Left lung (tissue), 10 donors: Measurements from ENCODE around the gene UBL4A. TPM values are rescaled to one million over a fixed set of nuclear protein-coding genes. Genes with fewer than 3 reads are reported as not detected.

Source experiments
- ATAC-seq: fragments of 200-7000 bp; cut with Tn5 transposase; one replicate; pipeline ENCODE4 v1.9.1; 2020; ENCODE audit warnings: moderate library complexity
- DNase-seq, 4 donors: peaks; one replicate each; pipeline ENCODE4 v3.0.0-alpha.2; 2013 to 2020
- H3K27ac ChIP-seq, 2 donors: fragments of 200-600 bp; sonication (generic) in 1 of 2; one replicate each; pipeline versions ENCODE4 v1.5.0 to v1.8.0; 2020 to 2021
- H3K27me3 ChIP-seq, 2 donors: fragments of 200-600 bp; sonication (generic) in 1 of 2; one replicate each; pipeline versions ENCODE4 v1.5.0 to v1.8.0; 2020 to 2021
- H3K36me3 ChIP-seq, 2 donors: fragments of 200-600 bp; sonication (generic) in 1 of 2; one replicate each; pipeline versions ENCODE4 v1.5.0 to v1.8.0; 2020 to 2021
- H3K4me1 ChIP-seq, 2 donors: fragments of 200-600 bp; one replicate each; pipeline ENCODE4 v1.8.0; 2021
- H3K4me3 ChIP-seq, 2 donors: fragments of 200-600 bp; sonication (generic) in 1 of 2; one replicate each; pipeline versions ENCODE4 v1.5.0 to v1.8.0; 2020 to 2021; ENCODE audit warnings: mild to moderate bottlenecking in 1 of 2
- H3K9me3 ChIP-seq, 2 donors: fragments of 200-600 bp; sonication (generic) in 1 of 2; one replicate each; pipeline versions ENCODE4 v1.5.0 to v1.8.0; 2020 to 2021
- intact Hi-C, 2 donors: fragments of 100-400 bp; cut with DNase I; formaldehyde crosslinking; loops; one replicate each; pipeline versions ENCODE4 v1.11.2 to v1.14.2; 2022
- polyA plus RNA-seq, 6 donors: library from polyadenylated mRNA; unstranded; fragments of 120-200 nt; gene quantifications; one replicate each; pipeline ENCODE4 v1.2.1, GENCODE V29; 2013; ENCODE audit not compliant: insufficient read length in 6 of 6
- total RNA-seq, 2 donors: library from RNA; stranded (reverse); fragmentation: NEBNext Ultra II Directional; extraction: Animal tissue kit (Norgen Biotek cat#: 25700); gene quantifications; one replicate each; pipeline ENCODE4 v1.2.1, GENCODE V29; 2021
- TF ChIP-seq, protein P1 (sequence below), 2 donors: fragments of 200-600 bp; sonication (generic) in 1 of 2; IDR thresholded peaks; one replicate each; pipeline versions ENCODE4 v1.5.0 to v1.8.0; 2021; ENCODE audit warnings: antibody characterized with exemption in 2 of 2
- donor health status: DM: no; HTN: yes; CAD: no.
- donor health status: DM: no; HTN: no; CAD: no.

Gene UBL4A
- total and polyA plus RNA-seq, 8 donors: 24.7 to 37.9 (median 29.1) TPM

DNA sequence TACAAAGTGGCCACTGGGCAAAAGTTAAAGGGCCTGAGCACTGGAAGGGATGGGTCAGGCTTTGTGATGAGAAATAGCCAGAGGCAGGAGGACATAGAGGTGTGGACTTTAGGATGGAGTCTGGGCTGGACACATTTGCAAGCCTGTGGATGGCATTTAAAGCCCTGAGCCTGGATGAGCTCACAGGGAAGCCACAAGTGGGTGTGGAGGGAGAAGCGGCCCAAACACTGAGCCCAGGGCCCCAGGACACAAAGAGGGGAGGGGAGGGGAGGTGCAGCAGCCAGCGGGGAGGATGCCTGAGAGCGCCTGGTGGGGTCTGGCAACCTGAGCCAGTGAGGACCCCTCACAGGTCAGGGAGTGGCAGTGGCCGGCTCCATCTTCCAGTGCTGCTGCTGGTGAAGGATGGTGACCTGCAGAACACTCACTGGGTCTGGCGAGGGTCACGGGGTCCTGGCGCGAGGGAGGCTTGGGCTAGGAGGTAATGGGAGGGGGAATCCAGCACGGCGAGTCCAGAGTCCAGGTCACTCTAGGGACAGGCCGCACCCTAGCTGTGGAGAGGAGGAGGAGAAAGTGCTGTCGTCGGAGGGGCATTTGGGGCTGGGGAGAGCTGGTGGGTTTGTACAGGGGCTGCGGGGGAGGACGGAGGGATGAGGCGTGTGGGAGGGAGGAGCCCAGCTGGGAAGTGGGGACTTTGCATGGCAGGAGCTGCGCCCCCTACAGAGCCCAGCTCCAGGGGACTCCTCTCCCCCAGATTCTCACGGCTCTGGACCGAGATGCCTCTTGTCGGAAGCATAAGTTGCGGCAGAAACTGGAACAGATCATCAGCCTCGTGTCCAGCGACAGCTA, 14.4 kb downstream of the UBL4A start:
- no peaks in the 10 kb centered on the region for H3K4me1 ChIP-seq
- no peaks in the 10 kb centered on the region for H3K9me3 ChIP-seq
- H3K27ac ChIP-seq: no peak overlapping the region
- ATAC-seq (no peak), DNase-seq (no peak)
- H3K27me3 ChIP-seq: no peaks in the 10 kb centered on the region
- no peak overlapping the region for H3K4me3 ChIP-seq
- peaks cover 0 to 52% of the 10 kb centered on the region in 2 donors for H3K36me3 ChIP-seq
- TF ChIP-seq, protein P1, sequence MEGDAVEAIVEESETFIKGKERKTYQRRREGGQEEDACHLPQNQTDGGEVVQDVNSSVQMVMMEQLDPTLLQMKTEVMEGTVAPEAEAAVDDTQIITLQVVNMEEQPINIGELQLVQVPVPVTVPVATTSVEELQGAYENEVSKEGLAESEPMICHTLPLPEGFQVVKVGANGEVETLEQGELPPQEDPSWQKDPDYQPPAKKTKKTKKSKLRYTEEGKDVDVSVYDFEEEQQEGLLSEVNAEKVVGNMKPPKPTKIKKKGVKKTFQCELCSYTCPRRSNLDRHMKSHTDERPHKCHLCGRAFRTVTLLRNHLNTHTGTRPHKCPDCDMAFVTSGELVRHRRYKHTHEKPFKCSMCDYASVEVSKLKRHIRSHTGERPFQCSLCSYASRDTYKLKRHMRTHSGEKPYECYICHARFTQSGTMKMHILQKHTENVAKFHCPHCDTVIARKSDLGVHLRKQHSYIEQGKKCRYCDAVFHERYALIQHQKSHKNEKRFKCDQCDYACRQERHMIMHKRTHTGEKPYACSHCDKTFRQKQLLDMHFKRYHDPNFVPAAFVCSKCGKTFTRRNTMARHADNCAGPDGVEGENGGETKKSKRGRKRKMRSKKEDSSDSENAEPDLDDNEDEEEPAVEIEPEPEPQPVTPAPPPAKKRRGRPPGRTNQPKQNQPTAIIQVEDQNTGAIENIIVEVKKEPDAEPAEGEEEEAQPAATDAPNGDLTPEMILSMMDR (IDR thresholded peaks at IDR 0.05): no peak
- intact Hi-C loops: no loop called here

DNA sequence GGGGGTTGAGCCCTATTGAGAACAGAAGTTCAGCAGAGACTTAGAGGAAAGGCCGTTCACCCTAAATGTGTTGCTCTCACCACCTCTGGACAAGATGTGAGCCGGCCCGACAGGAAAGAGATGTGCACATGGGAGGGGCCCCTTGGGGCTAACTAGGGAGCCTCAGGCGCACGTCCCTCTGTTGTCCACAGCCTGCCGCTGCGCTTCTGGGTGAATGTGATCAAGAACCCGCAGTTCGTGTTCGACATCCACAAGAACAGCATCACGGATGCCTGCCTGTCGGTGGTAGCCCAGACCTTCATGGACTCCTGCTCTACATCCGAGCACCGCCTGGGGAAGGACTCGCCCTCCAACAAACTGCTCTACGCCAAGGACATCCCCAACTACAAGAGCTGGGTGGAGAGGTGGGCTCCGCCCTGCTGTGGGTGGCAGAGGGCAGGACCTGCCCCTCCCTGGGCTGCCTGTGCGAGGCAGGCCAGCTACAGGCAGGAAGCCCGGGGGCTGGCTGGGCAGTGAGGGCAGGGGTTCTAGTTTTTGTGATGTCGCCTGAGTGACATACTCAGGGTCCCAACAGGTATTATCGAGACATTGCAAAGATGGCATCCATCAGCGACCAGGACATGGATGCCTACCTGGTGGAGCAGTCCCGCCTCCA, 15.4 kb downstream of the UBL4A start:
- no peak for DNase-seq
- intact Hi-C loops: no loop called here
- Histone ChIP-seq H3K4me3 (no peak overlapping the region), H3K27me3 (no peaks in the 10 kb centered on the region), H3K27ac (no peak overlapping the region), H3K4me1 (no peaks in the 10 kb centered on the region), H3K36me3 (peaks cover 0 to 63% of the 10 kb centered on the region in 2 donors), H3K9me3 (no peaks in the 10 kb centered on the region)
- ATAC-seq: no peak
- TF ChIP-seq, protein P1 (IDR thresholded peaks at IDR 0.05): no peak

DNA sequence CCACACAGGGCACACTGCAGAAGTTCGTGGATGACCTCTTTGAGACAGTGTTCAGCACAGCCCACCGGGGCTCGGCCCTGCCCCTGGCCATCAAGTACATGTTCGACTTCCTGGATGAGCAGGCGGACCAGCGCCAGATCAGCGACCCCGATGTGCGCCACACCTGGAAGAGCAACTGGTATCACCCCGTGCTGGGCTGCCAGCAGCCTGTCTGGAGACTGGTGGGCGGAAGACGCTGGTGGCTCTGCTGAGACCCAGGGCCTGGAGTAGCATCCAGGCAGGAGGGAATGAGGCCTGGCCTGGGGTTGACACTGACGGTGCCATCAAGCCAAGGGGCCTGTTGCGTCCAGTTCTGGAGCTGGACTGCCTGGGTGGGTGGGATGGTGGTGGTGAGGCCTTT, 16.0 kb downstream of the UBL4A start:
- TF ChIP-seq, protein P1 (IDR thresholded peaks at IDR 0.05): no peak
- intact Hi-C loops: no loop called here
- H3K36me3 ChIP-seq: peaks cover 0 to 69% of the 10 kb centered on the region in 2 donors

DNA sequence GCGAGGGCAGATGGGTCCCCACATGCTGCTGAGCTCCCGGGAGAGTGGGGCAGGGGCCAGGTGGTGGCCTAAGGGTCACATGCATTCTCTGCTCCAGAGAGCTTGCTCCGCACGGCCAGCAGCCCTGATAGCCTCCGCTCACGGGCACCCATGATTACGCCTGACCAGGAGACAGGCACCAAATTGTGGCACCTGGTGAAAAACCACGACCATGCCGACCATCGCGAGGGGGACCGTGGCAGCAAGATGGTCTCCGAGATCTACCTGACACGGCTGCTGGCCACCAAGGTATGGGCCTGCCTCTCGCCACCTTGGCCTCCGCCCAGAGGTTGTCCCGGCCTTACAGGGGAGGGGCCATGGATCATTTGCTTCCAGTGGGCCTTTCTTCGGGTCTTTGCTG, 16.5 kb downstream of the UBL4A start:
- peaks cover 0 to 74% of the 10 kb centered on the region in 2 donors for H3K36me3 ChIP-seq
- intact Hi-C loops: no loop called here
- ATAC-seq: no peak

More for the DNA sequence above, 16.0 kb downstream of the UBL4A start:
- no peak overlapping the region for H3K27ac ChIP-seq
- DNase-seq (peak in 1 of 4 donors; percentile 10), ATAC-seq (no peak)
- H3K27me3 ChIP-seq: no peaks in the 10 kb centered on the region
- no peaks in the 10 kb centered on the region for H3K4me1 ChIP-seq
- H3K4me3 ChIP-seq: no peak overlapping the region
- no peaks in the 10 kb centered on the region for H3K9me3 ChIP-seq

DNA sequence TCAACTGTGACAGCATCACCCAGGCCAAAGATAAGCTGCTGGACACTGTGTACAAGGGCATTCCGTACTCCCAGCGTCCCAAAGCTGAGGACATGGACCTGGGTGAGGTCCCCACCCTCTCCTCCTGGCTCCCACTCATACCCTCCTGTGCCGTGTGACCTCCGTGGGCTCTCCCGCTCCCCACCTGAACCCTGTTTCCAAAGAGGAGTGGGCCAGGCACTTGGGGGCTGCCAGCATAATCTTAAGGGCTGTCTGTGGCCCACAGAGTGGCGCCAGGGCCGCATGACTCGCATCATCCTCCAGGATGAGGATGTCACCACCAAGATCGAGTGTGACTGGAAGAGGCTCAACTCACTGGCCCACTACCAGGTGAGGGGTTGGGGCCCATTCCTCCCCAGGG, 17.3 kb downstream of the UBL4A start:
- no peaks in the 10 kb centered on the region for H3K27me3 ChIP-seq
- peaks cover 0 to 80% of the 10 kb centered on the region in 2 donors for H3K36me3 ChIP-seq
- TF ChIP-seq, protein P1 (IDR thresholded peaks at IDR 0.05): no peak
- H3K4me3 ChIP-seq: no peak overlapping the region
- intact Hi-C loops: no loop called here
- H3K4me1 ChIP-seq: no peaks in the 10 kb centered on the region
- no peak for ATAC-seq
- DNase-seq: no peak
- no peak overlapping the region for H3K27ac ChIP-seq
- no peaks in the 10 kb centered on the region for H3K9me3 ChIP-seq

More for the DNA sequence above, 16.5 kb downstream of the UBL4A start:
- TF ChIP-seq, protein P1 (IDR thresholded peaks at IDR 0.05): no peak
- DNase-seq: no peak
- Histone ChIP-seq H3K27me3 (no peaks in the 10 kb centered on the region), H3K9me3 (no peaks in the 10 kb centered on the region), H3K4me1 (no peaks in the 10 kb centered on the region), H3K27ac (no peak overlapping the region), H3K4me3 (no peak overlapping the region)
